GM19025 (cell line): ENCODE measurements around the gene GRID2.
"Not testable (repeated sequence)": the region's sequence is repeated elsewhere in the genome, so short reads cannot be mapped to it uniquely, and the experiment has no call there.

Source experiments
- ATAC-seq: cut with Tn5 transposase; IDR thresholded peaks from one replicate; pipeline ENCODE4 v1.9.1; 2021; ENCODE audit warnings: mild to moderate bottlenecking, low read depth, moderate library complexity; ENCODE audit not compliant: unreplicated experiment

GRID2 gene

GRCh38 chr4:93267747-93268146 lies 964.0 kb downstream of the GRID2 start:
- no peak for ATAC-seq

- ATAC-seq: no peak
Observed at GRCh38 chr4:93285346-93285745, 981.6 kb downstream of the GRID2 start.

GRCh38 chr4:93289241-93289640 lies 985.5 kb downstream of the GRID2 start:
- ATAC-seq: no peak

- ATAC-seq: no peak
Observed at GRCh38 chr4:93289831-93290230, 986.1 kb downstream of the GRID2 start.

GRCh38 chr4:93299118-93299517 lies 995.4 kb downstream of the GRID2 start:
- no peak for ATAC-seq

- not testable (repeated sequence) for ATAC-seq
Observed at GRCh38 chr4:93300780-93301555, 997.2 kb downstream of the GRID2 start.

GRCh38 chr4:93302310-93302709 lies 998.5 kb downstream of the GRID2 start:
- ATAC-seq: no peak

GRCh38 chr4:93303440-93303839 lies 999.7 kb downstream of the GRID2 start:
- no peak for ATAC-seq

- ATAC-seq: no peak
Observed at GRCh38 chr4:93312299-93312698, 1008.5 kb downstream of the GRID2 start.

- no peak for ATAC-seq
Observed at GRCh38 chr4:93313197-93313596, 1009.4 kb downstream of the GRID2 start.

- ATAC-seq: no peak
Observed at GRCh38 chr4:93317057-93317456, 1013.3 kb downstream of the GRID2 start.

GRCh38 chr4:93317561-93317960 lies 1013.8 kb downstream of the GRID2 start:
- no peak for ATAC-seq

- ATAC-seq: no peak
Observed at GRCh38 chr4:93319041-93319440, 1015.3 kb downstream of the GRID2 start.

- ATAC-seq: no peak
Observed at GRCh38 chr4:93320356-93320755, 1016.6 kb downstream of the GRID2 start.

GRCh38 chr4:93327346-93327745 lies 1023.6 kb downstream of the GRID2 start:
- ATAC-seq: no peak

GRCh38 chr4:93334003-93334402 lies 1030.2 kb downstream of the GRID2 start:
- ATAC-seq: peak; percentile 97

- ATAC-seq: no peak
Observed at GRCh38 chr4:93337196-93337595, 1033.4 kb downstream of the GRID2 start.

GRCh38 chr4:93342738-93343137 lies 1039.0 kb downstream of the GRID2 start:
- ATAC-seq: no peak

GRCh38 chr4:93346840-93347239 lies 1043.1 kb downstream of the GRID2 start:
- no peak for ATAC-seq

GRCh38 chr4:93348896-93349295 lies 1045.1 kb downstream of the GRID2 start:
- no peak for ATAC-seq

- no peak for ATAC-seq
Observed at GRCh38 chr4:93351846-93352245, 1048.1 kb downstream of the GRID2 start.

- ATAC-seq: no peak
Observed at GRCh38 chr4:93355411-93355810, 1051.6 kb downstream of the GRID2 start.

GRCh38 chr4:93359586-93359985 lies 1055.8 kb downstream of the GRID2 start:
- no peak for ATAC-seq
